Stimulated activated CD4-positive, alpha-beta T cell treated with anti-CD3 and anti-CD28 coated beads, Interleukin-1b, Interleukin-23, amount 100 ng/mL, for 48 hours (primary cell): ENCODE measurements around the gene PEAK3.
A peak's percentile ranks its signal among the peaks of the same experiment; 100 is the strongest.

Experiments used
- DNase-seq: peaks from one replicate; pipeline ENCODE4 v3.0.0-alpha.2; 2020

Gene PEAK3

DNA sequence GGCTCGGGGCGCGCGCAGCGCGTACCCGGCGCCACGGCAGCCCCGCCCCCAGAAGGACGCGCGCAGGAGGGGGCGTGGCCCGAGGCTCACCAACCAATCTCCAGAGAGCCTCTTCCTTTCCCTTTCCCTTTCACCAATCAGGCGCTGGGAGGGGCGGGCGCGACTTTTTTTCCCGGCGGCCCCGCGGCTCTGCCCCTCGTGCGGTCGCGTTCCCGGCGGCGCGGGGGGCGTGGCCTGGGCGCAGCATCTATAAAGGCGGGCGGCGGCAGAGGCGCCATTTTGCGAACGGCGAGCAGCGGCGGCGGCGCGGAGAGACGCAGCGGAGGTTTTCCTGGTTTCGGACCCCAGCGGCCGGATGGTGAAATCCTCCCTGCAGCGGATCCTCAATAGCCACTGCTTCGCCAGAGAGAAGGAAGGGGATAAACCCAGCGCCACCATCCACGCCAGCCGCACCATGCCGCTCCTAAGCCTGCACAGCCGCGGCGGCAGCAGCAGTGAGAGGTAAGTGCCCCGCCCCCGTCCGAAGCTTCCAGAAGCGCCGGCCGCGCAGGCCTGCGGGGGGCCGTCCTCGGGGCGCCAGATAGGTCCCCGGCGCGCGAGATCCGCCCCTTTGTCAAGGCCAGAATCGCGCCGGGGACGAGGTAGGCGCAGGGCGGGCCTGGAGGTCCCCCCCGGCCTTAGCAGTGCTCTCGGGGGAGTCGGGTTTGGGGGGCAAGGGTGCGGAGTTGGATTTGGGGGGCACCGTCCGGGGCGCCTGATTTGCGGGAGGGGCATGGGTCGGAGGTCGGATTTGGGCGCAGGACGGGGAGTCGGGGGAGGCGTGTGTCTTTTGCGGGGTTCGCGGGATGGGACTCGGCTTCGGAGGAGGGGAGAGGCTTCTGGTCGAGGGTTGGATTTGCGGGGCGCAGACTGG, 12.5 kb downstream of the PEAK3 start:
- DNase-seq, result peak; percentile 99

DNA sequence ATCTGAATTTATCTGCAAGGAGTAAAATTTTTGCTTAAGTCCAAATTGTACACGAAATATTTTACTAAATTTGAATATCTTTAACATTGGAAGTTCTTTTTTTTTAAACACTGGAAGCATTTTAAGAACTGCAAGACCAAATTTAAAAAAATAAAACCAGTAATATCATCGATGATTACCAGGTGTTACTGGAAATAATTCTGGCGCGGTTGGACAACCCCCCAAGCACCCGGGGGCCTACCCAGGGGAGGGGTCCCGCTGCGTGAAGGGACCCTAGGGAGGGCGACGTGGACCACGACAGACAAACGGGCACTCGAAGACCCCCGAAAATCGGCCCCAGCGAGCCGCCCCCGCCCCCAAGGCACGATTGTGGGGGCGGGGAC, 13.1 kb downstream of the PEAK3 start:
- DNase-seq, result no peak

DNA sequence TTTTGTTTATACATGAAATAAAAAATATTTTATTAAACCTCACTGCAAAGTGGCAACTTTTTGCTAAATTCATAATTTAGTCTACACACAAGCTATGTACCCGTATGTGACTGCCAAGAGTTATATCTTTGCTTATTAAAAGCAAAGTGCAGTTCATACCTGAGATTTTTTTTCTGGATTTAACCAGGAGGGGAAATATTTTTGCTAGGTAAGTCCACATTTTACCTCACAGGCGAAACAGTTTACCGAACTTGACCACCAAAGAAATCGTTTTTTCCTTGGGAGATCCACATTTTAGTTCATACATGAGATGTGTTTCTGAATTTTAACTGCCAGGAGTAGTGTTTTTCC, 13.5 kb downstream of the PEAK3 start:
- DNase-seq, result no peak

DNA sequence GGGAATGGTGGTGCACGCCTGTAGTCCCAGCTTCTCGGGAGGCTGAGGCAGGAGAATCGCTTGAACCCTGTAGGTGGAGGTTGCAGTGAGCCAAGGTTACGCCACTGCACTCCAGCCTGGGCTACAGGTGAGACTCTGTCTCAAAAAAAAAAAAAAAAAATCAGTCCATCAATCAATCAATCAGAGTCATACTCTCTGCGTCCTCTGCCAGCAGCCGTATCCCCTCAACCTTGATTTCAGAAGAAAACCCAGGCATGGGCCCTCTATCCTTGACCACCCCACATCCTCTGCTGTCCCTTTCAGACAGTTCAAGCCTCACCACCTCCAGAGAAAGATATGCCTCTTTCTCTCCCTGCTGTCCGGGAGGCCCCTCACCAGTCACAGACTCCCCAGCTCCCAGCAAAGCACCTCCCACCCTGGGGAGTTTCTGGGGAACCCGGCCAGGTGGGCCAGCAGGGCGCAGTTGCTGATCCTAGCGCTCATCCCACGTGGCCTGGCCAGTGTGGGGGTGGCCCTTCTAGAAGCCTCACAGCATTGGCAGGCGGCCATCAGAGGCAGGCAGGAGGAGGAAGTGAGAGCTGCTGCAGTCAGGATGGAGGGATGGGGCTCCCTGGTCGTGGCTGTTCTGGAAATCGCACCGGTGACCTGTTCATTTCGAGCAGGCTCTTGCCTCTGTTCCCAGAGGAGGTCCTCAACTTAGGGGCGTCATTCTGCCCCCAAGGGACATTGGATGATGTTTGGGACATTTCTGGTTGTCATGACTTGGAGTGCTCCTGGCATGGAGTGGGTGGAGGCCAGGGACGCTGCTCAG, 15.6 kb downstream of the PEAK3 start:
- no peak for DNase-seq

DNA sequence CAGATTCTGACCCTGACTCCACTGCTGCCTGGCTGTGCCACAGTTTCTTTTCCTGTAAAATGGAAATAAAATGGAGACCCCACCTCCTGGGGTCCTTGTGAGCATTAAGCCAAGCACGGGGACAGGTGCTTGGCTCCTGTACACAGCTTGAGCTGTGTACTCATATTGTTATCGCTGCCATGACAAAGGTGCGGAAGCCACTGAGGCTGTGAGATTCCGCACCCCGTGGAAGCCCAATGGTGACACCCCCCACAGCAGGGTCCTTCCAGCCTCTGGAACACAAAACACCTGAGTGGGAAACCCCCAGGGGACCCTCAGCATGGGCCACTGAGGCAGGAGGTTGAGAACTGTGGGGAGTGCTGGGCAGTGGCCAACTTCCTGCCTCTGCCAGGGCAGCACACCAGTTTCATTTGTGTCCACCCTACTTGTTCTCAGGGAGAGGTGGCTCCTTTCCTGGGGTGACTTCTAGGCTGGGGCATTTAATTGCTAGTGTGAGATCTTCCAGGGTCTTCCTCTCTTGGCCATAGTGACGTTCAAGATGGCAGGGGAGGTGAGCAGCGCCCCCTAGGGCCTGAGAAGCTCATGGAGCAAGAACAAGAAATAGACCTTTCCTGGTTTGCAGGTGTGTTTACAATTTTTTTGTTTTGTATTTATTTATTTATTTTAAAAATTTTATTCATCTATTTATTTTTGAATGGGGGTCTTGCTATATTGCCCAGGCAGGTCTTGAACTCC, 20.4 kb downstream of the PEAK3 start:
- DNase-seq, result peak; percentile 55

DNA sequence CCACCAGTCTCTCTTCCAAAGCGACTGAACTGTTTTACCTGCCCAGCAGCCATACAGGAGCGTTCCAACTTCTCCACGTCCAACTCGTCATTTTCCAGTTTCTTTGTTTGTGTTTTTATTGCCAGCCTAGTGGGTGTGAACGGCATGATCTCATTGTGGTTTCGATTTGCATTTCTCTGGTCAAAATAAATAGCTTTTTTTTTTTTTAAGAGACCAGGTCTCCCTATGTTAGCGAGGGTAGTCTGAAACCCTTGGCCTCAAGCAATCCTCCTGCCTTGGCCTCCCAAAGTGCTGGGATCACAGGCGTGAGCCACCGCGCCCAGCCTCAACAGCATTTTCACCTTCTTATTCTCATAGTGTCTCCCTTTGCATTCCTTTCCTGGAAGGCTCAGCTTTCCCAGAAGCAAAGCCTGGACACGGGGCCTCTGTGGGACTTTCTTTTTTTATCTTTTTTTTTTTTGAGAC, 21.6 kb downstream of the PEAK3 start:
- DNase-seq, result no peak

DNA sequence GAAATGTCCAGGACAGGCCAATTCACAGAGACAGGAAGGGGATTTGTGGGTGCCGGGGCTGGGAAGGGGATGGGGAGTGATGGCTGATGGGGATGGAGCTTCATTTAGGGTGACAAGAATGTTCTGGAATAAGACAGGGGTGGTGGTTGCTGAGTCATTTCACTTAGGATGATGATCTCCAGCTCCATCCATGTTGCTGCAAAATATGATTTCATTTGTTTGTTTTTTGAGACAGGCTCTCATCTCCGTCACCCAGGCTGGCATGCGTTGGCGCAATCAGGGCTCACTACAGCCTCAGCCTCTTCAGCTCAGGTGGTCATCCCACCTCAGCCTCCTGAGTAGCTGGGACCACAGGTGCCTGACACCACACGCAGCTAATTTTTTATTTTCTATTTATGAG, 22.6 kb downstream of the PEAK3 start:
- no peak for DNase-seq

DNA sequence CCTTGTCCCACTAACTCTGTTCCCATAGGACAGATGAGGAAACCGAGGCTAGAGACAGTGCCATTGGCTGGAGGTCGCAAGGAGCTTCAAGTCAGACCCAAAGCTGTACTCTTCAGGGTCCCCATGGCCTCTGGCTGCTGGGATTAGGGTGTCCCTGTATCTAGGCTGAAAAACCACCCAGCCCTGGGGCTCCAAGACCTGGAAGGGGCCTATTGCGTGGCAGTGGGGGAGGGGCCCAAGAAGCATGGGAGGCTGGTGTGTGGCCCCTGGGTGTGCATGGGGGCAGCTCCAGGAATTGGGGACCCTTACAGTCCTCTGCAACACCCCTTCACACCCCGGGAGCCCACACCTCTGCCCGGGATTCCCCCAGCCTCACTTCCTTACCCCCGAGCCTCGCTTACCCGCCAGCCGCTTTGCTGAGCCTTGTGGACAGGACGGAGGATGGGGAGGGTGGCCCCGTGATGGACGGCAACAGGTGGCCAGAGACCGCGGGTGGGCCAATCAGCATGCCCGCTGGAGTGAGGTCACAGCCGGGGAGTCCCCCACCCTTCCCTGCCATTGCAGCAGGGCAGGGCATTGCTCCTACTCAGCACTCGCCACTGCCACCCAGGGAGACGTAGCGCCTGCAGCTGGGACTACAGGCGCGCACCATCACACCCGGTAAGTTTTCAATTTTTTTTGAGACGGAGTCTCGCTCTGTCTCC, 25.8 kb downstream of the PEAK3 start, which contains the start of gene JSRP1:
Gene JSRP1, minus strand, starts transcription at position 436 of the 704 bp plus-strand sequence. CDS start 1,103 bp downstream, outside the sequence.
- DNase-seq, result no peak

DNA sequence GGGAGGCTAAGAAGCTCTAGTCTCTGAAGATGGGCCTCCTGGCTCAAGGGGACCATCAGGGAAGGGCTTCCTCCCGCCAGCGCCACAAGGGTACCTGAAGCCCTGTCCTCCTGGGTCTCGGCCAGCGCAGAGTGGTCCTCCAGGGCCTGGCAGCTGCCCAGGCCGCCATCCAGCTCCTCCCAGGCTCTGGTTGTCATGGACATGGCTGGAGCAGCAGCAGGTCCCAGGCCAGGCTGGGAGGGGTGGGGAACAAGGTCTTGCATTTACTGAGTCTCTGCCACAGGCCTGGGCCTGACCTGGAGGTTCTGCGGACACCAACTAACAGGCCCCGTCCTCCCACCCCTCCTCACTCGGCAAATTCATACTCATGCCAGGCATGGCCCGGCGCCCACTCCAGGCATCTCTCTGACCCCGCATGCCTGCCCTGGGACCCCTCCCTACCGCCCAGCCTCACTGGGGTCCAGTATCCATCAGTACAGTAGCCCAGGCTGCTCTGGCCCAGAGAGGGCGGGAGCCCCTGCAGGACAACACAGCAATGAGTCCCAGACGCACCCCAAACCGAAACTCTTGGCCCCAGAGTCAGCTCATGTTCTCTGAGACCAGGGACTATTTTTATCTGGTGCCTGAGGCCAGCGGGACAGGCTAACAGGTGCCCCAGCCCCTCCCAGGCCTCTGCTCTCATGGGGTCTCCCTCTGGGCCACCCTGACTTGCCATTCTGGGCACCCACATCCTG, 26.7 kb downstream of the PEAK3 start:
- no peak for DNase-seq

DNA sequence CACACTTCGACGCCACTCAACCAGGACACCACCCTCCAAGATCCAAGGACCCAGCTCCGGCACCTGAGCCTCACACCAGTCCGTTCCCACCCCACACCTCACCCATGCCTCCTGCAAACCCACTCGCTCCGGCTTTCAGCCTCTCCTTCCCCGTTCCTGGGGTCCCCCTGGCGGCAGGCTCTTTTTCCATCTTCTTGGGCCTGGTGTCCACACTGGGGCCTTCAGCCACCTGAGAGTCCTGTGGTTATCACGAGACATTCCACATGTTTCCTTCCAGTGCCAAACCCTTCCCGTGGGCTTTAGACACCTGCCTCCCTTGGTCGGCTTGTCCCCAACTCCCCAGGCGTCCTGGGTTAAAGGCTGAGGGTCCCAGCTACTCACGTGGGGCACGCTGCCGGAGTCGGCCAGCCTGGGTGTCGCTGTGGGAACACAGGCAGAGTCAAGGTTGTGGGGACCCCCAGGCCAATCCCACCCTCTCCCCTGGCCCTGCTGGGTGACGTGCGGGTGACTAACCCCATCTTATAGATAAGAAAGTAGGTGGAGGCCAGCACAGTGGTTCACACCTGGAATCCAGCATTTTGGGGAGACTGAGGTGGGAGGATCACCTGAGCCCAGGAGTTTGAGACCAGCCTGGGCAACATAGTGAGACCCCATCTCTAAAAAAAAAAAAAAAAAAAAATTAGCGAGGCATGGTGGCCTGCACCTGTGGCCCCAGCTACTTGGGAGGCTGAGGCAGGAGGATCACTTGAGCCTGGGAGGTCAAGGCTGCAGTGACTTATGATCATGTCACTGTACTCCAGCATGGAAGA, 27.7 kb downstream of the PEAK3 start:
- no peak for DNase-seq

DNA sequence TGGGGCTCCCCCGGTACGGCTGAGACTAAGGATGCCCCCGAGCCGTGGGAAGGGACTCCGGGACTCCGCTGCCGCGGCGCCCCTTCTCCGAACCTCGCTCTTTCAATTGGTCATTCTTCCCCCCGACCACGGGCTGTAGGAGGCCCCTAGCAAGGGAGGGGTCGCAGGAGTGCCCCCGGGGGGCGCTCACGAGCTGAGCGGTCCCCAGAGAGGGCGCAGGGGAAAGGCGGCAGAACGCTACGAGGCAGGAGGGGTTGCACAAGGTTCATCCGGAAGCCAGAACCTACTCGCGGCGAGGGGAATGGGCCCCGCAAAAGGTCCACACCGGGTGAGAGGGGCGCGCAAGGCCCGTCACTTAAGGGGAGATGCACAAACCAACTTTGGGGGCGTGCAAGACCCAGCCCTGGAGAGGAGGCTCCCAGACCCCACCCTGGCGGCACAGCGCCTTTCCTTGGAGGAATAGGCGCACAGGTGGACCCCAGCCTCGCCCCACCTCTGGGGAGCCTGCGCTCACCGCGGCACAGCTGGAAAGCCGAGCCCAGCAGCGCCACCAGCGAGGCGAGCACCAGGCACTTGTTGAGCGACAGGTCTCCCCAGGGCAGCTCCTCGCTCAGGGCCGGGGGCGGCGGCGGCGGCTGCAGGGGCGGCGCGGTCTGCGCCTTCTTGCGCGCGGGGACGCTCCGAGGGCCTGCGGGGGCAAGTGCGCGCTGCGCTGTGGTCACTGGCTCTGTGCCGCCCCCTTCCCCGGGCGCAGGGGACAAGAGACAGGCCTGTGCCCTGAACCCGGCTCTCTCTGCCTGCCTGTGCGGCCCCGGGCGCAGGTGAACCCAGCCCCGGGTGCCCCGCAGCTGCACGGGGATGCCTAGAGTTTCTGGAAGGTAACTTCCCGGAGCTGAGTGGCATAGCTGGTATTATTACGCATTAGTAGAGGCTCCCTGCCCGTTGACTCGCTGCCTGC, 28.6 kb downstream of the PEAK3 start:
- no peak for DNase-seq

DNA sequence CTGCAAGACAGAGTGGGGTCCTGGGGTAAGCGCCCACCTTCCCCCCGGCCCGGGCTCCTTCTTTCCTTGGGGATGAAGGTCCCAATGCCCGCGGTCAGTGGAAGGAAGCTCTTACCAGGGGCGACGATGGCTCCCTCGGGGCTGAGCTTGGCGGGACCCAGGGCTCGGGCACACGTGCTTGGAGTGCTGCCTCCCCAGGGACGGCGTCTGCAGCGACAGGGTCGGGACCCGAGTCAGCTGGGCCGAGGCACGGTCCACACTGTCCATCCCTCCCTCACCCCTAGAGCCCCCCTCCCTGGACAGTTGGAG, 29.2 kb downstream of the PEAK3 start:
- DNase-seq, result no peak

DNA sequence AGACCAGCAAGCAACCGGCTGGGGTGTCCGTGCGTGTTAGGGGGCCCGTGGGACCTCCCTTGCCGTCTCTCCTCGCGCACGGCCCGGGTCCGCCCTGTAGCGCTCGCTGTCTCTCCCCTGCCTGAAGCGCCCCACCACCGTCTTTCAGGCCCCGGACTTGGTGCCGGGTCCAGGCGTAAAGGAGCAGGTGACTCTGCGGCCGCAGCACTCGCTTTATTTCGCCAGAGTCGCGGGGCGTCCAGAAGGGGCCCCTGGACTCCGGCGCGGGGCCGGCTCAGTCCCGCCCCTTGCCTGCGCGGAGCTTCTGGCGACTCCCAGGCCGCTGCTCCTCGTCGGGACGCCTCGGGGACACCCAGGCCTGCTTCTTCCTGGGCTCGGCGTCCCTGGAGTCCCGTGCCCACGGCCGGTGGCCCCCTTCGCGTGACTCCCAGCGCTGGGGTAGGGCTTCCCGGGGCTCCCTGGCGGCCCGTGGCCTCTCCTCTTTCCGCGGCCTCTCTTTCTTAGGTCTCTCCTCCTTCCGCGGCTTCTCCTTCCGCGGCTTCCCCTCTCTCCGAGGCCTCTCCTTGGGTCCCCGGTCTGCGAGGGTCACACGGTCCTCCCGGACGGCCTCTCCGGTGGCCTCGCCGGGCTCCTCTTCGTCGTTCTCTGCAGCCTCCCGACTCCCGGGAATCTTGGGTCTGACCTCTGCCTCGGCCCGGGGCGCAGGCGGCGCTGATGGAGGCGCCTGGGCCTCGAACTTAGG, 29.7 kb downstream of the PEAK3 start:
- no peak for DNase-seq

DNA sequence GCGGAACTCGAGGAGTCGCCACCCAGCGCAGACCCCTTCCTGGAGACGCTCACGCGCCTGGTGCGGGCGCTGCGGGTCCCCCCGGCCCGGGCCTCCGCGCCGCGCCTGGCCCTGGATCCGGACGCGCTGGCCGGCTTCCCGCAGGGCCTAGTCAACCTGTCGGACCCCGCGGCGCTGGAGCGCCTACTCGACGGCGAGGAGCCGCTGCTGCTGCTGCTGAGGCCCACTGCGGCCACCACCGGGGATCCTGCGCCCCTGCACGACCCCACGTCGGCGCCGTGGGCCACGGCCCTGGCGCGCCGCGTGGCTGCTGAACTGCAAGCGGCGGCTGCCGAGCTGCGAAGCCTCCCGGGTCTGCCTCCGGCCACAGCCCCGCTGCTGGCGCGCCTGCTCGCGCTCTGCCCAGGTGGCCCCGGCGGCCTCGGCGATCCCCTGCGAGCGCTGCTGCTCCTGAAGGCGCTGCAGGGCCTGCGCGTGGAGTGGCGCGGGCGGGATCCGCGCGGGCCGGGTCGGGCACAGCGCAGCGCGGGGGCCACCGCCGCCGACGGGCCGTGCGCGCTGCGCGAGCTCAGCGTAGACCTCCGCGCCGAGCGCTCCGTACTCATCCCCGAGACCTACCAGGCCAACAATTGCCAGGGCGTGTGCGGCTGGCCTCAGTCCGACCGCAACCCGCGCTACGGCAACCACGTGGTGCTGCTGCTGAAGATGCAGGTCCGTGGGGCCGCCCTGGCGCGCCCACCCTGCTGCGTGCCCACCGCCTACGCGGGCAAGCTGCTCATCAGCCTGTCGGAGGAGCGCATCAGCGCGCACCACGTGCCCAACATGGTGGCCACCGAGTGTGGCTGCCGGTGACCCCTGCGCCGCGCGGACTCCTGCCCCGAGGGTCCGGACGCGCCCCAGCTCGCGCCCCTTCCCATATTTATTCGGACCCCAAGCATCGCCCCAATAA, 30.6 kb downstream of the PEAK3 start:
- no peak for DNase-seq

DNA sequence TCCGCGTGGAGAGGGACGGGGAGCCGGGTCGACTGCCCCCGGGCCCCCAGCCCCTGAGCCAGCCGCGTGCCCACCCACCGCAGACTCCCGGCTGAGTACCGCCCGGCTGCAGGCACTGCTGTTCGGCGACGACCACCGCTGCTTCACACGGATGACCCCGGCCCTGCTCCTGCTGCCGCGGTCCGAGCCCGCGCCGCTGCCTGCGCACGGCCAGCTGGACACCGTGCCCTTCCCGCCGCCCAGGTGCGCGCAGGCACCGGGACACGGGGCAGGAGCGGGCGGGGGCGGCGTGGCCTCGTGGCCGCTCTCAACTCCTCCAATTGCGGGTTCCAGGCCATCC, 31.2 kb downstream of the PEAK3 start:
- DNase-seq, result no peak

DNA sequence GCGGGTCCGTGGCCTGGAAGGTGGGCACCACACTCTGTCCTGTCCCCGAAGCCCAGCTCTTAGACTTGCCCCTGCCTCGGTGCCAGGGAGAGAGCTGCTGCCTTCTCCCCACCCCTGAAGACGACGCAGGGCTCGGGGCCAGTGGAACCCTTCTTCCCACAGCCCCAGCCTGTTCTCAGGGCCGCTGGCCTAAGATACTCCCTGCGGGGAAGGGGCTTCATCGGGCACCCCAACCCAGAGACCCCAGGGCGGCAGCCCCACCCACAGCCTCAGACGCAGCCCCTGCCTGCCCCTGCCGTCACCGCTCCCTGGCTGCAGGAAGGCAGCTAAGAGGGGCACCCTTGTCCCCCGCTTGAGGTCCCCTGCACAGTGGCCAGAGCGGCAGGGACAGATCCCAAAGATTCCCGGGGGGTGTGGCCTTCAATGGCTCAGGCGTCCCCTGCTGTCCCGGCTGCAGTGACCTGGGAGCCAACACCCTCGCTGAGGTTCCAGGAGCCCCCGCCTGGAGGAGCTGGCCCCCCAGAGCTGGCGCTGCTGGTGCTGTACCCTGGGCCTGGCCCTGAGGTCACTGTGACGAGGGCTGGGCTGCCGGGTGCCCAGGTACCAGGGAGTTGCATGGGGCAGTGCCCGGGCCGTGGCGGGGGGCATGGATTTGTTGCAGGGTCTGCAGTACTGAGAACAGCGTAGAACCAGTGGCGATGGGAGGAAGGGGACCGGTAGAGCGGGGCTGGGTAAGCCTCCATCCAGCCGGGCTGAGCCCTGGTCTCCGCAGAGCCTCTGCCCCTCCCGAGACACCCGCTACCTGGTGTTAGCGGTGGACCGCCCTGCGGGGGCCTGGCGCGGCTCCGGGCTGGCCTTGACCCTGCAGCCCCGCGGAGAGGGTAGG, 31.9 kb downstream of the PEAK3 start:
- no peak for DNase-seq
